Thyroid gland (tissue), 4 donors: ENCODE measurements around the gene TCERG1L. TPM values are rescaled to one million over a fixed set of nuclear protein-coding genes. Genes with fewer than 3 reads are reported as not detected.
"Not testable (repeated sequence)": the region's sequence is repeated elsewhere in the genome, so short reads cannot be mapped to it uniquely, and the experiment has no call there.

ENCODE experiments used
- DNase-seq, 2 donors: peaks; one replicate each; pipeline ENCODE4 v3.0.0-alpha.2; 2019
- H3K27ac ChIP-seq, 3 donors: fragments of 200-600 bp; sonication (generic); 1 replicate in 2 of 3; 2 replicates in 1 of 3; pipeline ENCODE4 v1.5.1; 2016 to 2019; ENCODE audit warnings: mild to moderate bottlenecking in 1 of 3, moderate library complexity in 1 of 3
- H3K27me3 ChIP-seq: fragments of 200-600 bp; sonication (generic); one replicate; pipeline ENCODE4 v1.5.1; 2019
- H3K36me3 ChIP-seq, 2 donors: fragments of 200-600 bp; sonication (generic); one replicate each; pipeline ENCODE4 v1.5.1; 2016 to 2019
- H3K4me1 ChIP-seq, 2 donors: fragments of 200-600 bp; sonication (generic); one replicate each; pipeline ENCODE4 v1.5.1; 2017 to 2019
- H3K4me3 ChIP-seq, 3 donors: fragments of 200-600 bp; sonication (generic); replicated peaks in 1 of 3; 1 replicate in 2 of 3; 2 replicates in 1 of 3; pipeline ENCODE4 v1.5.1; 2016; ENCODE audit warnings: mild to moderate bottlenecking in 1 of 3
- H3K9me3 ChIP-seq: fragments of 200-600 bp; sonication (generic); one replicate; pipeline ENCODE4 v1.5.1; 2017
- CTCF ChIP-seq, 6 experiments: fragments of 200-600 bp in 3 of 6; fragments of 450-650 bp in 3 of 6; sonication (generic) in 3 of 6; IDR thresholded peaks; one replicate each; pipeline ENCODE4 v1.5.1; 2016 to 2019; ENCODE audit warnings: antibody characterized with exemption in 6 of 6, mild to moderate bottlenecking in 2 of 6, inconsistent platforms in 1 of 6, moderate library complexity in 1 of 6
- POLR2A ChIP-seq, 2 donors: fragments of 450-650 bp; IDR thresholded peaks; one replicate each; pipeline ENCODE4 v1.6.1; 2017; ENCODE audit warnings: antibody characterized with exemption in 2 of 2, mild to moderate bottlenecking in 2 of 2, moderate library complexity in 1 of 2
- WGBS, 2 donors: methylation state at CpG; one replicate each; pipeline ENCODE4 v1.1.5; 2017; 5-methylcytosine and 5-hydroxymethylcytosine counted together
- intact Hi-C: fragments of 100-400 bp; cut with DNase I; formaldehyde crosslinking; loops from one replicate; pipeline ENCODE4 v1.15.1; 2023
- total RNA-seq, 4 donors: library from RNA; depleted of rRNA; stranded (reverse); fragments of >200 nt; gene quantifications; one replicate each; pipeline ENCODE4 v1.2.3, GENCODE V29; 2016

The TCERG1L gene
- total RNA-seq, 4 donors from 2014 or later, result 4.3 to 23.6 (median 8.2) TPM

GRCh38 chr10:131079314-131079713, 232.2 kb downstream of the TCERG1L start:
- intact Hi-C loops, result no loop called here
- WGBS, 2 donors, result 96 to 99% methylated on average over 7 to 8 of the region's 8 CpGs
- DNase-seq, result no peak
- Histone ChIP-seq H3K36me3 (no peaks in the 10 kb centered on the region), H3K4me3 (no peak overlapping the region), H3K4me1 (peaks cover 0 to 7% of the 10 kb centered on the region in 2 donors), H3K27me3 (no peaks in the 10 kb centered on the region), H3K9me3 (no peaks in the 10 kb centered on the region), H3K27ac (no peak overlapping the region)
- TF ChIP-seq CTCF (IDR thresholded peaks at IDR 0.05) (no peak), POLR2A (IDR thresholded peaks at IDR 0.05) (no peak)

GRCh38 chr10:131078882-131079280, 232.6 kb downstream of the TCERG1L start:
- WGBS, 2 donors, result 55 to 66% methylated on average over 12 to 19 of the region's 19 CpGs

GRCh38 chr10:131078131-131078881, 233.2 kb downstream of the TCERG1L start:
- intact Hi-C loops, result no loop called here
- Histone ChIP-seq H3K4me3 (no peak overlapping the region), H3K9me3 (no peaks in the 10 kb centered on the region), H3K27me3 (no peaks in the 10 kb centered on the region), H3K4me1 (peaks cover 0 to 7% of the 10 kb centered on the region in 2 donors), H3K27ac (no peak overlapping the region), H3K36me3 (no peaks in the 10 kb centered on the region)
- no peak for DNase-seq
- TF ChIP-seq CTCF (IDR thresholded peaks at IDR 0.05), result no peak
- no peak for TF ChIP-seq POLR2A (IDR thresholded peaks at IDR 0.05)
- 76 to 84% methylated on average over 12 to 18 of the region's 18 CpGs for WGBS, 2 donors

More at GRCh38 chr10:131078882-131079280, 232.6 kb downstream of the TCERG1L start:
- DNase-seq, H3K36me3 ChIP-seq, H3K9me3 ChIP-seq, H3K4me1 ChIP-seq, H3K27me3 ChIP-seq, intact Hi-C loops, H3K27ac ChIP-seq, H3K4me3 ChIP-seq: not testable (repeated sequence)

- DNase-seq, result no peak
- Histone ChIP-seq H3K4me1 (peaks cover 0 to 7% of the 10 kb centered on the region in 2 donors), H3K36me3 (no peaks in the 10 kb centered on the region), H3K27ac (no peak overlapping the region), H3K27me3 (no peaks in the 10 kb centered on the region), H3K9me3 (no peaks in the 10 kb centered on the region), H3K4me3 (no peak overlapping the region)
- 66 to 92% methylated on average over 3 to 6 of the region's 6 CpGs for WGBS, 2 donors
- intact Hi-C loops, result no loop called here
- no peak for TF ChIP-seq POLR2A (IDR thresholded peaks at IDR 0.05)
- TF ChIP-seq CTCF (IDR thresholded peaks at IDR 0.05), result no peak
Measured at GRCh38 chr10:131077724-131078123, 233.8 kb downstream of the TCERG1L start.

GRCh38 chr10:131077031-131077430, 234.5 kb downstream of the TCERG1L start:
- no peak overlapping the region for H3K27ac ChIP-seq
- DNase-seq, result no peak
- H3K4me3 ChIP-seq, result no peak overlapping the region
- peaks cover 0 to 7% of the 10 kb centered on the region in 2 donors for H3K4me1 ChIP-seq
- no peaks in the 10 kb centered on the region for H3K9me3 ChIP-seq
- intact Hi-C loops, result no loop called here
- 93 to 95% methylated on average over 5 to 6 of the region's 6 CpGs for WGBS, 2 donors
- H3K36me3 ChIP-seq, result no peaks in the 10 kb centered on the region
- no peak for TF ChIP-seq CTCF (IDR thresholded peaks at IDR 0.05)
- TF ChIP-seq POLR2A (IDR thresholded peaks at IDR 0.05), result no peak
- no peaks in the 10 kb centered on the region for H3K27me3 ChIP-seq
